Ramos (cell line): ENCODE measurements around the gene ANXA5.
"Not testable (repeated sequence)": the region's sequence is repeated elsewhere in the genome, so short reads cannot be mapped to it uniquely, and the experiment has no call there.

Experiments
- in situ Hi-C: fragments of 300-500 bp; cut with MboI; formaldehyde crosslinking; loops from one replicate; pipeline ENCODE4 v1.14.3; 2022; ENCODE audit warnings: low sequenced_read_pairs; ENCODE audit not compliant: unreplicated experiment

The ANXA5 gene

DNA sequence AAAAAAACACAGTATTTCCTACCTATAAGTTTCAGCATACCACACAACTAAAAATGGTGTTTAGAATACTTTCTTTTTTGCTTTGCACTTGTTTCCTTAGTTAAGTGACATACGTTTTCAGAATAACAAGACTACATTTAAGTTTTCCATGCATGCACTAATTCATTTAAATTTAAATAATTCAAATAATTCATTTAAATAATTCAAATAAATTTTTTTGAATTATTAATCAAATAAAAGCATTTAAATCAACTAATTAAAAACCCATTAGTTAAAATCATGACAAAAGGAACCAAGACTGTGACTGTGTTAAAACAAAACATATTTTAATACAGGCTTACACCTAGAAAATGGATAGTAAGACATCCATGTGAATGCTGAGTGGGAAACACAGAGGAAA, 12.8 kb downstream of the ANXA5 start:
- in situ Hi-C loops: no loop called here

DNA sequence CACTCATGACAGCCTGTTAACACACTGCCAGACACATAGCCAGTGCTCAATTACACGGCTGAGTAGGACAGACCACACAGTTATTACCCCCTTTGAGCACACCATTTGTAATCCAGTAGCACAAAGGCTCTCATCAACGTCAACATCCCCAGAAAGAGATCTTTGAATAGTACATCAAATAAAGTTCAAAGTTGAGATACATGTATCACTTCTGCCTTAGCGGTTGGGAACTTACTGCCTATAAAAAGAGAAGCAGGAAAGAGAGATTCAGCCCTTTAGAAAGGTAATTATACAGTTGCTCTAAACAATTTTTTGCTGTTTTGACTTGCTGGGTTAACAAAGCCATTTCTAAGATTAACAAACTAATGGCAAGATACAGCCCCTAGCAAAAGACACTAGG, 16.2 kb downstream of the ANXA5 start:
- in situ Hi-C loops: no loop called here

DNA sequence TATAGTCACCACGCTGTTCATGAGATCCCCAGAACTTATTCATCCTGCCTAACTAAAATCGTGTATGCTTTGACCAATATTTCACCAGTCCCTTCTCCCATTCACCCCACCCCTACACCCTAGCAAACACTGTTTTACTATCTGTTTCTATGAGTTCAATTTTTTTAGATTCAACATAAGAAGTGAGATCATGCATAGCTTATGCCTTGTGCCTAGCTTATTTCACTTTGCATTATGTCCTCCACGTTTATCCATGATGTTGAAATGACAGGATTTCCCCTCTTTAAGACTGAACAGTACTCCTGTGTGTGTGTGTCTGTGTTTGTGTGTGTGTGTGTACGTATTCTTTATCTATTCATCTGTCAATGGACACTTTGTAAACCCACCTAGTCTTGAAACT, 16.8 kb downstream of the ANXA5 start:
- in situ Hi-C loops: no loop called here

DNA sequence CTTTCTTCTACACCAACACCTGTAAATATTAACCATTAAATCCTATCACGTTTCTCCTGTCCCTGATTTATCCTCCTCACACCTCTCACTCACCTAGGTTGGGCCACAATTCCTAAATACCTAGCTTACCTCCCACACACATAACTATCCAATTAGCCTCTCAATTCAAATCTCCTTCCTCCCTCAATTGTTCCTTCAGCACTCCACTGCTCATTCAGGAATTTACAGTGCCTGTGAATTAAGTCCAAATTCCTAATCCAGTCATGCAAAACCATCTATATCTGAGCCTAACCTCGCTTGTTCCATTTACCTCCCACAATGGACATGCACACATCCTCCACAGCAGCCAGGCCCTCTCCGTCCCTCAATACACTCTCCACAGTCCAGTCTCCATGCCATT, 17.5 kb downstream of the ANXA5 start:
- in situ Hi-C loops: no loop called here

DNA sequence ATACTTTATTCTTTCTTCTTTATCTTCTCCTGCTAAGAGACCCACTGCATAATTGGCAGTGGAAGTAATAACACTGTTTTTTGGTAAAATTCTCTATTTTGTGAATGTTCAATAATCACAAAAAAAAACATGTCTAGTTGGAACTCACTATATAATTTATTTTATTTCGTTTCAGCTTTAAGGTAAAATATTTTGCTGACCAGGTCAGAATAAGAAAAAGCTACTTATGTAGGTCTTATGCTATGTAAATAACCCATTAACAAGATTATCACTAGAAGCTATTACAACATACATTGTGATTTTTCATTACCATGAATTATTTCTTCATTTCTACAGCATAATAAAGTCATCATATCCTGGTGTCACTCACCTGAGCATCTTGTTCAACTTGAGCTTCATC, 19.3 kb downstream of the ANXA5 start:
- in situ Hi-C loops: no loop called here

DNA sequence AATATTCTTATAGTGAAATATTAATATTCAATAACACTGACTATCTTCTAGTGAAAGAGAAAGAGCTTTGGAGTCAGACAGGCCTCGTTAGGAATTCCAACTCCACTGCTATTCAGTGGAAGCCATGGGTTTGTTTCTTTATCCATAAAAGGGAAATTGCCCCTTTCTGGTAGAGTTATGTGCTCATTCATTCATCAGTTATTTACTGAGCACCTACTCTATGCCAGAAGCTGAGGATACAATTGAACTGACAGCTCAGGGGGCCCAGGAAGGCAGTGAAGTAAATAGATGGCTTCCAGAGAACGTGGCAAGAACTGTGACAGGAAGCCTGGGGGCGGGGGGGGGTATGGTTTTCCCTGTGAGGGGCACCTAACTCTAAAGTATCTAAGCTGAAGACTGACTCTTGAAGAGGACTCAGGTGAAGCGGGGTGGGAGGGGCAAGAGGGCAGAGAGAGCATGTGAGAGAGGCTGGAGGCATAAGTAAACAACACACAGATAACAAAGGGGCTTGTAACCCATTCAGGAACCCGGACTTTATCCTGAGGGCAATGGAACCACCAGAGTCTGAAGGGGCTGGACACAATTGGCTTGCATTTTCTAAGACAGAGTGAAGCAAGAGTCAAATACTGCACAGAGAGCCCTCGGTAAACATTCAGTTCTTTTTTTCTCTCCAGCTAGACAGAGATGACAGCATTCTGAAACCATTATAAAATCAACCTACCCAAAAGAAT, 20.3 kb downstream of the ANXA5 start:
- in situ Hi-C loops: no loop called here

DNA sequence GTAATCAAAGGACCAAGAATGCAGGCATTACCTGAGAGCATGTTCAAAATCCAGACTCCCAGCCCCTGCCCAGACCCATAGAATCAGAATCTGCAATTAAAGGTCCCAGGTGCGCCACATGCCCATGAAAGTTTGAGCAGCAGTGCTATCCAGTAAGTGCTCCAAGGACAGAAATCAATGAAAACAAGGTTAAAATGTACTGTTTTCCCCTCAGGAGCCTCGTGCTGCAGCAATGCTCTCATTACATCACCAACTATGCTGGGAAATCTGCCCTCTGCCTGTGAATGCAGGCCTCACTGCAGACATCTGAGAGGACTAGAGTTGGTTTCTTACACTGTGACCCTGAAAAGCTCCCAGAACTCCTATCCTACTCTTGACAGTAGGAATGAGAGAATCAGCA, 21.1 kb downstream of the ANXA5 start:
- in situ Hi-C loops: no loop called here

DNA sequence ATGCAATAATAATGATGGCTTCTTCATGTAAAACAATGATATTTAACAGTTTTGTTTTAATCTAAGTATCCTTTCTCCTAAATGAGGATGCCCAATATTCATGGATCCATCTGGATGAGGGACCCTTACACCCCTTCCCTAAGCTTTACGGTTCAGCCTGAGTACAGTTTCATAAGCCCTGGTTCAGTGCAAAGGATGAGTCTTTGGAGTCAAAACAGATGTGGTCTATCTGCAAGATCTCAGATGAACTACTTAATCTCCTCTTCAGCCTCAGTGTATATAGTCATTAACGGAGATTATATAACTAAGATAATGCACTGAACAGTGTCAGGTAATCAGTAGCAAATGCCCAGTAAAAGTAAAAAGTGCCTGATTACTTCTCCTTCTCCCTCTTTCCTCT, 22.1 kb downstream of the ANXA5 start:
- in situ Hi-C loops: no loop called here

DNA sequence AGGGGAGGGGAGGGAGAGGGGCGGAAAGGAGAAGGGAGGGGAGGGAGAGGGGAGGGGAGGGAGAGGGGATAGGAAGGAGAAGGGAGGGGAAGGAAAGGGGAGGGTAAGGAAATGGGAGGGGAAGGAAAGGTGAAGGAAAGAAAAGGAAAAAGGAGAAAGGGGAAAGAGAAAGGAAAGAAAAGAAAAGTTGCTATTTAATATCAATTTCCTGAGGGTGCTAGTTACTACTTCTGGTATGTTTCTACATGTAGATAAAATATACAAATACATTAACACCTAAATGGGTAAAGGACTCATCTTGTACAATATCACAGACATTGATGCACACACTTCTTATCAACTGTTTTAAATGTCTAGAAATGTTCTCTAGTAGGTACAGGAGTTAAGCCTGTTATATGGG, 22.6 kb downstream of the ANXA5 start:
- in situ Hi-C loops: no loop called here

DNA sequence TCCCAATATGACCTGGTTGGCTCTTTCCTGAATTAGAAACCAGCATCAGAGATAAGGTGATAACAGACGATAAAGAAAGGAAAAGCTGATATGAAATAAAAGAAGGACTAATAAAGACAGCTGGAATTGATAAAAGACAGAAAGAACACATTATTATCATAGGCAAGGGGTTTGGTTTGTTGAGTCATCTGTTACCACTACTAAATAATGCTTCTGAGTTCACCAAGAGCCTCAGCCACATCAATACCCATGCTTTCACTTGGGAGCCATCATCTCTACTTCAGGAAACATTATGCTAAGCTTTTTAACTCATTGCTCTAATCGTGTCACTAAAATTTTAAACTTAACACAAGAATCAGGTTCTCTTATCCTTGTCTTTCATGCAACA, 27.6 kb downstream of the ANXA5 start:
- in situ Hi-C loops: no loop called here

DNA sequence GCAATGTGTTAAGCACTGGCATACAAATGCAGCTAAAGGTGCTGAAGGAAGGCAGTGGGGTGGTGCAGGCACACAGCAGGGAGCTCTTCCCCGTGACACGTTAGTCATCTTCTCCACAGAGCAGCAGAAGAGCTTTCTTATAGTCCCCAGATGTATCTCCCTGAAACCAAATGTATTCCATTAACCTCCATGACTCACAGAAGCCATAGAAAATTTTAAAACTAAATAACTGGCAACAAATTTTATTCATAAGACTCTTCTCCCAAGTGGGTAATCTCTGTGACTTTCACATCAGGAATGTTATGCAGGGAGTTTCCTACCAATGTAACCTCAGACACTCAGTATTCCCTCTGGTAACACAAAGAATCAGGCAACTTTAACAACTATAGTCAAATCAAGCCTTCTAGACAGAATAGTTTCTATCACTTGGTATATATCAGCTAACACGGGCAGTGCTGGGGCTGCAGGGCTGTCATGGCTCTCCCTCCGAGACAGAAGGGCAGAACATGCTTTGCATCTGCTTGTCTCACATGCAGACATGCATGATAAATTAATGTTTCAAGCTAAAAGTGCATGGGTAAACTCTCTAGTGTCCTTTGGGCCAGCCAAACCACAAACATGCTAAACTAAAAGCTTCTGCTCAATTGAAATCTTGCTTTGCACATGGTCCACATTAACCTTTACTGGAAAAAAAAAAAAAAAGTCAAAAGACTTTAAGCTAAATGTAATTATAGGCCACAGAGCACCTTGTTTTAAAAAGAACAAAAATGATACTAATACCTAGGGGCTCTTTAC, 28.2 kb downstream of the ANXA5 start:
- in situ Hi-C loops: no loop called here

DNA sequence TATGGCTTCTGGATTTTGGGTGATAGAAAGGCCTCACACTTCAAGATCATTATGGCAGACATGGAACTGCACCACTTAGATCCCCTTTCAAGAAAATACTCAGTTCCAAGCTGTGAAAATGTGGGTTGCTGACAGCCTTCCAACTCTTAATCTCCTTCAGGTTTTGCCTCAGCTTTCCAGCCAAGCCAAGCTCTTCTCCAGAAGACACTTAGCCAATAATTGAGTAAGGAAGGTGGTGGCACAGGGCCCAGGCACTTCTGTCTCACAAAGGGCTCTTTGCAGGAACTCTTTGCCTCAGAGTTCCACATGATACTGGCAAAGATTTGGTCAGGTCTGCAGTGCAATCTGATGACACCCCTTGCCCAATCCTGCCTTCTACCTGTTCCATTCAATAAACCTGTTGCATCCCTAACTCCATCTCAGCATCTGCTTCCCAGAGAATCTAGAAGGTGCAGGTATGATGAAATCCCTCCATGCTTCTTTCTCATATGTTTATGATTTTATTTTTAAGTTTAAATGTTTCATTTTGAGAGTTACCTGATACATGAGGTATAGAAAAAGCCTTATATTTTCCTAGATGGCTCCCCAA, 30.6 kb downstream of the ANXA5 start:
- in situ Hi-C loops: no loop called here

DNA sequence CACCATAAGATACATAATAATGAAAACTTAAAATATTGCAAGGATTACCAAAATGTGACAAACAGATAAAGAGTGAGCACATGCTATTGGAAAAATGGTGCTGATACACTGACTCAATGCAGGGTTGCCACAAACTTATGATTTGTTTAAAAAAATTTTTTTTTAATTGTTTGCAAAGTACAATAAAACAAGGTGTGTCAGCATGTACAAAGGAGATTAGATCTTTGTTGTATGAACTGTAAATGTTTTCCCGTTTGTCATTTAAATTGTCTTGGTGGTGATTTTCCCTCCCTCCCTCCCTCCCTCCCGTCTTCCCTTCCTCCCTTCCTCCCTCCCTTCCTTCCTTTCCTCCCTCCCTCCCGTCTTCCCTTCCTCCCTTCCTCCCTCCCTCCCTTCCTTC, 31.4 kb downstream of the ANXA5 start:
- in situ Hi-C loops: no loop called here

DNA sequence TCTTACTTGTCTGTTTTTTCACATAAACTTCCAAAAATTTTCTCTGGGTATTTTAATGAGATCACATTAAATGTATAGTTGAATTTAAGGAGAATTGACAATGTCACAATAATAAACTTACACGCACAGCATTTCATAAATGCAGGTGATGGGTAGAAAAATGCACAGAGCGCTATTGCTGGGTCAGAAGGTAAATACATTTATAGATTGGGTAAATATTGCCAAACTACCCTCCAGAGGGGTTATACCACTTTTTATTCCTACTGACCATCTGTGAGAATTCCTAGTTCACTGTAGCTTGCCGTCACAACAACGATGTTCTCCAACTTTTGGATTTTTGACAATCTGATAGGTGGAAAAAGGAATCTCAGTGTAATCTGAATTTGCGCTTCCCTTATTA, 34.6 kb downstream of the ANXA5 start:
- in situ Hi-C loops: no loop called here

DNA sequence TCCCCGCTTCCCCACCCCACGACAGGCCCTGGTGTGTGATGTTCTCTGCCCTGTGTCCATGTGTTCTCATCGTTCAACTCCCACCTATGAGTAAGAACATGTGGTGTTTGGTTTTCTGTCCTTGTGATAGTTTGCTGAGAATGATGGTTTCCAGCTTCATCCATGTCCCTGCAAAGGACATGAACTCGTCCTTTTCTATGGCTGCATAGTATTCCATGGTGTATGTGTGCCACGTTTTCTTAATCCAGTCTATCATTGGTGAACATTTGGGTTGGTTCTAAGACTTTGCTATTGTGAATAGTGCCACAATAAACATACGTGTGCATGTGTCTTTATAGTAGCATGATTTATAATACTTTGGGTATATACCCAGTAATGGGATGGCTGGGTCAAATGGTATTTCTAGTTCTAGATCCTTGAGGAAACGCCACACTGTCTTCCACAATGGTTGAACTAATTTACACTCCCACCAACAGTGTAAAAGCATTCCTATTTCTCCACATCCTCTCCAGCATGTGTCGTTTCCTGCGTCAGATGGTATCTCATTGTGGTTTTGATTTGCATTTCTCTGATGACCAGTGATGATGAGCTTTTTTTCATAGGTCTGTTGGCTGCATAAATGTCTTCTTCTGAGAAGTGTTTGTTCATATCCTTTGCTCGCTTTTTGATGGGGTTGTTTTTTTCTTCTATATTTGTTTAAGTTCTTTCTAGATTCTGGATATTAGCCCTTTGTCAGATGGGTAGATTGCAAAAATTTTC, 36.4 kb downstream of the ANXA5 start:
- in situ Hi-C loops: not testable (repeated sequence)

DNA sequence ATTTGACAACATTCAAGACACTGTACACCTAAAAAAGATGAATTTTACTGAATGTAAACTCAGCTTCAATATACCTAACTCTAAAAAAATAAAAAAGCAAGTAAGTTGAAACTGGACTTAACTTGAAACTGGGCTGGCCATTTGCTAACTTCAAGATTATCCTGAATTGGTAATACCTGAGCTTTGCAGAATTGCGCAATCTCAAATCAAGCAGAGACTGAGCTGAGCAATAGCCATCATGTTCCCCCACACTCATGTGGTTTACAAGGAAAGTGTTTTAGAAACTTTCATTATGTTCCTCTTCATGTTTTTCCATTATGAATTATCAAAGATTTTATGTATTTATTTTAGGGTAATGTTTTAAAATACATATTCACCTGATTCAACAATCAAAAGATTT, 38.7 kb downstream of the ANXA5 start:
- in situ Hi-C loops: no loop called here

DNA sequence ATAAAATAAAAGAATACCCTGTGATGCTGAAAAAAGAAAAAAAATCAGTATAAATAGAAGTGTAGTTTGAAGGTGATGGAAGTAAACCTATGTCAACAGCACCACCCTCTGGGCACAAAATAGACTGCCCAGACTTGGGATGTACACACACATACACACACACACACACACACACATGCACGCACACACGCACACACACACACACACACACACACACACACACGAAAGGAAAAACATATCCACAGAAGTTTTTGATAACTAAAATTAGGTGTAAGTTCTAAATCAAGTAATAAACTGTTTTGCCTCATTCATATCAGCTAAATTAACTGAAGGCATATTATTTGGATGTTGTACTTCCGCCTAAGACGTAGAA, 40.5 kb downstream of the ANXA5 start:
- in situ Hi-C loops: no loop called here

DNA sequence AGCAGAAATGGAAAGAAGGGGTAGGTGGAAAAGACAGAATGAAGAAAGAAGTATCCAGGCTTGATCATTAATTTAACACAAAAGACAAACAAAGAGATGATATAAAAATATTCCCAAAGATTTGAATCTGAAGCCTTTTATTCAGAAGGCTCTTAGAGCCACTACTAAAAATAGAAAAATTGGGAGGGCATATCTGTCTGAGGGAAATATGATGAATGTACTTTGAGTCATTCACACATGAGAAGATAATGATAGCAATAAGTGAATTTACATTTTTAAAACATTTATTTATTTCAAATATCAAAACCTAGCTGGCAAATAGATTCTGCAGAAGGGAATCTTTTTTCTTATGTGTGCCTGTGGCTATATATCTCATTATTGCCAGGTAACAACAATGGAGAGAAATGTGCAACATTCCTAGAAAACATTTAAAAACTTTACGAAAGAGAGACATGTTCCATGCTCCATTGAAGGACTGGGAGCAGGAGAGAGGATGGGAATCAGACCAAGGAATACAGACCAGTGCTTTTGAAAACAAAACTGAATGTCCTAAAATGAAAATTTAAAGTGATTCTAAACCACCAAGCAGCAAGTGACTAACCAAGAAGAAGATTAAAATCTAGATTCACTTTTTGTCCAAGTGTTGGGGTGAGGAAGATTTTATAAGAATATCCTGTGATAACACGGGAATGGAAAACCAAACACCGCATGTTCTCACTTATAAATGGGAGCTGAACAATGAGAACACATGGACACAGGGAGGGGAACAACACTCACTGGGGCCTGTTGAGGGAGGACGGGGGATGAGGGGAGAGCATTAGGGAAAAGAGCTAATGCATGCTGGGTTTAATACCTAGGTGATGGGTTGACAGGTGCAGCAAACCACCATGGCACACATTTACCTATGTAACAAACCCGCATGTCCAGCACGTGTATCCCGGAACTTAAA, 41.2 kb downstream of the ANXA5 start:
- in situ Hi-C loops: no loop called here

DNA sequence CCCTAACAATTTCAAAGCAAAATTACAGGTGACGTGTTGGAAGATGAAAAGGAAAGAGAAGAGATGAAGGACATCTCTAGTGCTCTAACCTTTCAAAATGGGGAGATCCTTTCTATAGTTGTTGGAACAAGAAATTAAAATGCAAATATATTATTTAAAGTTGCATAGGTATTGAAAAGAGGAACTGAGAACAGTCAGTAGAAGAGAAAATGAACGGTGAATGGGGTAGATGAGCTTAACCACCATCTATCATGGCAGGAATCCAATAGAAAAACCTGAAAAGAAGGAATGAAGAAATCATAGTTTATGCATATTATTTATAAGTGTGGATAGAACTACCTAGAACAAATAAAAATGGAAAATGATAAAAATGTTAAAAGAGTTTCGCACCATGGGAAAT, 42.0 kb downstream of the ANXA5 start:
- in situ Hi-C loops: no loop called here

DNA sequence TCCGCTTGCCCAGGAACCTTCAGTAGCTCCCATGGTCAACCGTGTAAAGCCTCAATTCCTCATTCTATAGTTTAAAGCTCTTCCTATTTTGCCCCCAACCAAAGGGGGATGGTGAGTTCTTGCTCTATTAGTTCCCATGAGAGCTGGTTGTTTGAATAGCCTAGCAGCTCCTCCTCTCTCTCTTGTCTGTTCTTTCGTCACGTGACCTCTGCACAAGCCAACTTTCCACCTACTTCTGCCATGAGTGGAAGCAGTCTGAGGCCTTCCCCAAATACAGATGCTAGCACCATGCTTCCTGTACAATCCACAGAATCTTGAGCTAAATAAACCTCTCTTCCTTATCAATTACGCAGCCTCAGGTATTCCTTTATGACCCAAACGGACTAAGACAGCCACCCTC, 42.8 kb downstream of the ANXA5 start:
- in situ Hi-C loops: no loop called here
